ENCODE data around the gene PLAAT2.

DNA sequence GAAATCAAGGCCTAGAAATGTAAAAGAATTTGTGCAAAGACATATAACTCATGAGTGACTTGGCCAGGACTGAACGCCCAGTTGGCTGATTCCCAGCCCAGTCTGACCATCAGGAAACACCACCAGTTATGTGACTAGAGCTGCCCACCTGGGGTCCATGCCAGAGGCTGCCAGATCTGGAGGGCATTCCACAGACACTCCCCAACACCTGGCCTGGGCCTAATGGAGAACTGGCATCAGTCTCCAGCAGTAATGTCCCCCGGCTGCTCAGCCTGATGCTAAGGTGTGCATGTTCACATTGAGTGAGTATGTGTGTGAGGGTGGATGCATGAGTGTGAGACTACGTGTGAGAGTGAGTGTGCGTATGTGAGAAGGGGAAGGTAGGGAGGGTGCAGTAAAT, 35.4 kb upstream of the PLAAT2 start:
- TF ChIP-seq ELF4 (IDR thresholded peaks at IDR 0.05) (no peak), FOXK2 (IDR thresholded peaks at IDR 0.05) (no peak), HDGF (IDR thresholded peaks at IDR 0.05; ENCODE audit: borderline replicate concordance) (no peak), BHLHE40 (IDR thresholded peaks at IDR 0.05; ENCODE audit: borderline replicate concordance) (no peak), SUZ12 (IDR thresholded peaks at IDR 0.05) (no peak), ZNF384 (IDR thresholded peaks at IDR 0.05) (no peak), FOXM1 (IDR thresholded peaks at IDR 0.05; ENCODE audit: borderline replicate concordance) (no peak)
- TF ChIP-seq, protein P1, sequence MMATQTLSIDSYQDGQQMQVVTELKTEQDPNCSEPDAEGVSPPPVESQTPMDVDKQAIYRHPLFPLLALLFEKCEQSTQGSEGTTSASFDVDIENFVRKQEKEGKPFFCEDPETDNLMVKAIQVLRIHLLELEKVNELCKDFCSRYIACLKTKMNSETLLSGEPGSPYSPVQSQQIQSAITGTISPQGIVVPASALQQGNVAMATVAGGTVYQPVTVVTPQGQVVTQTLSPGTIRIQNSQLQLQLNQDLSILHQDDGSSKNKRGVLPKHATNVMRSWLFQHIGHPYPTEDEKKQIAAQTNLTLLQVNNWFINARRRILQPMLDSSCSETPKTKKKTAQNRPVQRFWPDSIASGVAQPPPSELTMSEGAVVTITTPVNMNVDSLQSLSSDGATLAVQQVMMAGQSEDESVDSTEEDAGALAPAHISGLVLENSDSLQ (IDR thresholded peaks at IDR 0.05) = no peak

All from HEK293T (cell line).